HG03521 (cell line): ENCODE results near the gene CLDN5.

Experiments
- ATAC-seq: cut with Tn5 transposase; IDR thresholded peaks from one replicate; pipeline ENCODE4 v1.9.1; 2021; ENCODE audit warnings: mild to moderate bottlenecking, moderate library complexity; ENCODE audit not compliant: unreplicated experiment

The CLDN5 gene

GRCh38 chr22:19507534-19507861 lies 16.7 kb downstream of the CLDN5 start:
- ATAC-seq, result no peak

GRCh38 chr22:19506212-19506611 lies 18.0 kb downstream of the CLDN5 start:
- no peak for ATAC-seq

GRCh38 chr22:19505735-19506126 lies 18.5 kb downstream of the CLDN5 start:
- no peak for ATAC-seq

GRCh38 chr22:19504900-19505734 lies 19.1 kb downstream of the CLDN5 start:
- ATAC-seq, result no peak

GRCh38 chr22:19503869-19504268 lies 20.3 kb downstream of the CLDN5 start:
- no peak for ATAC-seq

GRCh38 chr22:19503367-19503766 lies 20.8 kb downstream of the CLDN5 start:
- ATAC-seq, result no peak

GRCh38 chr22:19501897-19502447 lies 22.2 kb downstream of the CLDN5 start:
- ATAC-seq, result no peak

GRCh38 chr22:19499880-19500242 lies 24.3 kb downstream of the CLDN5 start:
- no peak for ATAC-seq

GRCh38 chr22:19499236-19499879 lies 24.9 kb downstream of the CLDN5 start:
- ATAC-seq, result no peak

- ATAC-seq, result no peak
Observed at GRCh38 chr22:19498866-19499190, 25.4 kb downstream of the CLDN5 start.

GRCh38 chr22:19498154-19498865 lies 25.9 kb downstream of the CLDN5 start:
- no peak for ATAC-seq

GRCh38 chr22:19497245-19497644 lies 27.0 kb downstream of the CLDN5 start:
- ATAC-seq, result no peak

GRCh38 chr22:19496324-19496630 lies 27.9 kb downstream of the CLDN5 start:
- ATAC-seq, result no peak

- ATAC-seq, result no peak
Observed at GRCh38 chr22:19495562-19496323, 28.5 kb downstream of the CLDN5 start.

GRCh38 chr22:19494676-19495173 lies 29.5 kb downstream of the CLDN5 start:
- ATAC-seq, result no peak

GRCh38 chr22:19494001-19494560 lies 30.1 kb downstream of the CLDN5 start:
- no peak for ATAC-seq

- no peak for ATAC-seq
Observed at GRCh38 chr22:19492504-19493174, 31.6 kb downstream of the CLDN5 start.

- ATAC-seq, result no peak
Observed at GRCh38 chr22:19490628-19491230, 33.5 kb downstream of the CLDN5 start.

GRCh38 chr22:19488884-19489843 lies 35.0 kb downstream of the CLDN5 start:
- ATAC-seq, result no peak
